GM21723 (cell line): ENCODE data around the gene GRK1.
"Not testable (repeated sequence)": the region's sequence is repeated elsewhere in the genome, so short reads cannot be mapped to it uniquely, and the experiment has no call there.

ENCODE experiments used
- ATAC-seq: cut with Tn5 transposase; IDR thresholded peaks from one replicate; pipeline ENCODE4 v1.9.1; 2021; ENCODE audit warnings: mild to moderate bottlenecking, moderate library complexity; ENCODE audit not compliant: unreplicated experiment

Gene GRK1

DNA sequence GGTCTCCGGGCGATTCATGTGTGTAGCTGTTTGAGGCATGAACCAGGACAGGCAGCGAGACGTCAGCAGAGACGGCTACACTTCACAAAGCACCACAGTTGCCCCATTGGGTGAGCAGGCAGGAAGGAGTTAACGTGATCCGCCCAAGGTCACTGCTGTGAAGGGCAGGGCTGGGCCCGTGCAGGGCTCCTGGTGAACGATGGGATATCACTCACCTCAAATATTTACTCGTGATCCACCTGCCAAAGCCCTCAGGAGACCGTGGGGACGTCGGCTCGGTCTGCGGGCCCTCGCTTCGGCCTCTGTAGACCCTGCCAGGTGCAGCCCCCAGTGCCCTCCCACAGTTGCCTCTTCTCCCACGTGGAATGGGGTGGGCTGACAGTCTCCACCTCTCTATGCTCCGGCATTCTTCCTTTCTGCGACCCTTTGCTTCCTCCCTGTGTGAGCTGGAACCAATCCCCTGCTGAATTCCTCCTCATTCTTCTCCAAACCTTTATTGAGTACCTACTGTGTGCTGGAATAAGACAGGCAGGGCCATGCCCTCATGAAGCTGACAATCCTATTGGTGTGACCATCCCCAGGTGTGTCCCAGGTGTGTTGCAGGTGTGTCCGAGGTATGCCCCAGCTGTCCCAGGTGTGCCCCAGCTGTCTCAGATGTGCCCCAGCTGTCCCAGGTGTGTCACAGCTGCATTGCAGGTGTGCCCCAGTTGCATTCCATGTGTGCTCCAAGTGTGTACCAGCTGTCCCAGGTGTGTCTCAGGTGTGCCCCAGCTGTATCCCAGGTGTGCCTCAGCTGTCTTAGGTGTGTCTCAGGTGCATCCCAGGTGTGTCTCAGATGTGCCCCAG lies 2.0 kb upstream of the GRK1 start:
- no peak for ATAC-seq

DNA sequence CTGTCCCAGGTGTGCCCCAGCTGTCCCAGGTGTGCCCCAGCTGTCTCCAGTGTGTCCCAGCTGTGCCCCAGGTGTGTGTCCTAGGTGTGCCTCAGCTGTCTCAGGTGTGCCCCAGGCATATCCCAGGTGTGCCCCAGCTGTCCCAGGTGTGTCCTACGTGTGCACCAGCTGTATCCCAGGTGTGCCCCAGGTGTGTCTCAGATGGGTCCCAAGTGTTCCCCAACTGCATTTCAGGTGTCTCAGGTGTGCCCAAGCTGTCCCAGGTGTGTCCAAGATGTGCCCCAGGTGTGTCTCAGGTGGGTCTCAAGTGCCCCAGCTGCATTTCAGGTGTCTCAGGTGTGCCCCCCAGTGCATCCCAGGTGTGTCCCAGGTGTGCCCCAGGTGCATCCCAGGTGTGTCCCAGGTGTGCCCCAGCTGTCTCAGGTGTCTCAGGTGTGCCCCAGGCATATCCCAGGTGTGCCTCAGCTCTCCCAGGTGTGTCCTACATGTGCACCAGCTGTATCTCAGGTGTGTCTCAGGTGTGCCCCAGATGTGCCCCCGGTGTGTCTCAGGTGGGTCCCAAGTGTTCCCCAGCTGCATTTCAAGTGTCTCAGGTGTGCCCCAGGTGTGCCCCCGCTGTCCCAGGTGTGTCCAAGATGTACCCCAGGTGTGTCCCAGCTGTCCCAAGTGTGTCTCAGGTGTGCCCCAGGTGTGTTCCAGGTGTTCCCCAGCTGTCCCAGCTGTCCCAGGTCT lies 1.3 kb upstream of the GRK1 start:
- ATAC-seq, result no peak

DNA sequence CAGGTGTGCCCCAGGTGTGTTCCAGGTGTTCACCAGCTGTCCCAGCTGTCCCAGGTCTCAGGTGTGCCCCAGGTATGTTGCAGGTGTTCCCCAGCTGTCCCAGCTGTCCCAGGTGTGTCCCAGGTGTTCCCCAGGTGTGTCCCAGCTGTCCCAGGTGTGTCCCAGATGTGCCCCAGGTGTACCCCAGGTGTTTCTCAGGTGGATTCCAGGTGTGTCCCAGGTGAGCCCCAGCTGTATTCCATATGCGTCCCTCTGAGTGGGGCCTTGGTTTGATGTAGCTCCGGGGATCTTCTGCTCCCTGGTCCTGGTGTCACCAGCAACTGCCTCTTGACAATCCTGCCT lies 719 bp upstream of the GRK1 start:
- ATAC-seq, result no peak

DNA sequence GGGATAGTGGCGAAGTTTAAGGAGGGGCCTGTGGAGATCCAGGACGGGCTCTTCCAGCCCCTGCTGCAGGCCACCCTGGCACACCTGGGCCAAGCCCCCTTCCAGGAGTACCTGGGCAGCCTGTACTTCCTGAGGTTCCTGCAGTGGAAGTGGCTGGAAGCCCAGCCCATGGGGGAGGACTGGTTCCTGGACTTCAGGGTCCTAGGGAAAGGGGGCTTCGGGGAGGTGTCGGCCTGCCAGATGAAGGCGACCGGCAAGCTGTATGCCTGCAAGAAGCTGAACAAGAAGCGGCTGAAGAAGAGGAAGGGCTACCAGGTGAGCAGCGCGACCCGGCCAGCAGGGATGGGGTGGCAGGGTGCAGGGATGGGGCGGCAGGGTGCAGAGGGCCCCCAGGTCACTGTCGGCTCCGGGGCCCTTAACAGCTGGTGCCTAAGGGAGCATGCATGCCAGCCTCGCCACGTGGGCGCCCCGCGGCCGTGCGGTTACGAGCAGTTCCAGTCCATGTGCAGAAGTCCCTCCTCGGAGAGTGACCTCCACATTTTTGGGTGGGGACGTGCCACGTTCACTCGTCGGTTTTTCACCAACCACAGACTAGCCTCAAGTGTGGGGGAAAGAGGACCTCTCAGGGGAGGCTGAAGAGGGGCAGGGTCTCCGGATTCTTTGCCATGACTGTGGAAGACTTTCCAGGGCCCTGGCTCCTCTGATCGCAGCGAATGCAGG lies 912 bp downstream of the GRK1 start:
- no peak for ATAC-seq

DNA sequence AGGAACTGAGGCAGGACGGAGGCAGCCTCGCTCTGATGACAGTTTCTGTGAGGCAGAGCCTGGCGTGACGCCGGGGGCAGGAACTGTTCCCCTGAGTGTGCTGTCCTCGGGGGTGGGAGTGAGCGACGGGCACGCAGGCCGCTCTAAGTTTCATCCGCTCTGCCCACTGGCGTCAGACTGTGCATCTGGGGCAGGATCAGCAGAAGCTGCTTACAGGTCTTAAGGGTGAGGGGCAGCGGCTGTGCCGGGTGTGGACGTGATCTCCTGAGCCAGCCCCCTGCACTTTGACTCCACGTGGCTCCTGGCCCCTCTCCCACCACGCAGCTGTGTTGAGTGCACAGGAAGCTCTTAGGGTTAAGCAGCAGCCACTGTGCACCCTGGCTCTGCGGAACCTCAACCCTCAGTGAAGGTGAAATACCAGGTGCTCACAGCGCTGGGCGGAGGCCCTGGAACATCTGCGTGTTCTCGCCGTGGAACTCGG lies 1.5 kb downstream of the GRK1 start:
- no peak for ATAC-seq

DNA sequence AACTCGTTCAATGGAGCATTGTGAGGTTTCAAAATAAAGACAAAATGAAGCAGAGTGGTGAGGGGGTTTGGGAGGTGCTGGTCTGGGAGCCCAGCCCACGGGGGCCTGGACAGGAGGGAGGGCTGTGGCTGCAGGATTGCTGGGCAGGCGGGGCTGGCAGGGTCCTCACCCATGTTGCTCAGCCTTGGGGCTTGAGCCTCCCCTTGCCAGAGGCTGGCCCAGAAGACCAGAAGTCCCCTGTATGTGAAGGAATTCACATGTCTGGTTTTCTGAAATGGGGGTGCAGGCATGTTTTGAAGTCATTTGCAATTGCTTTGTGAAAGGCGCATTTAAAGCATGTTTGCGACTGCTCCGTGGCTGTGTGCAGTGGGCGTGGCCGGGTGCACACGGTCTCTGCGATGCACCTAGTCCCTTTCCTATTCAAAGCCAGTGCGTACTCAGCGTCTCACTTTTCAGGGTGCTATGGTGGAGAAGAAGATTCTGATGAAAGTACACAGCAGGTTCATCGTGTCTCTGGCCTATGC lies 2.3 kb downstream of the GRK1 start:
- ATAC-seq, result no peak

DNA sequence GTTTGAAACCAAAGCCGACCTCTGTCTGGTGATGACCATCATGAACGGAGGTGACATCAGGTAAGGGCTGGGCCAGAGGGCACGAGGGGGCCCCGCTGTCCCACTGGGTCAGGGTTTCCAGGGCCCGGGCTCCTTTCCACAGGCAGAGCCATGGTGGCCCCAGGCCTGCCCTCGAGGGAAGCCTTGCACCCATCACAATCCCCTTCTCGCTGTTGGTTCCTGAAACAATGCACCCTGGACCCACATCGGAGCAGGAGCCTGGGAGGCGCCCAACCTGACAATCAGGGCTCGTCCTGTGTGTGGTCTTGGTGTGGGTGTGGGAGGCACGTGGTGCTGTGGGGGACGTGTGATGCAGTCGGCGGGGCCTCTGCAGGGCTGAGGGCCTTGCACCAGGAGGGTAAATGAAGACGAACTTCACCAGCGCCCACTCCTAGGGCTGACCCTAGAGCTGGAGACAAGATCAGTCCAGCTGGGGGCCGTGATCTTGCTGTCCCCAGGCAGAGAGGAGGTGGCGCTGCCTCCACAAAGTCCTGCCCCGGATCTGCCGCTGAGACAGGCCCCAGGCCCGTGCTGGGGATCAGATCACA lies 2.8 kb downstream of the GRK1 start:
- ATAC-seq, result no peak

DNA sequence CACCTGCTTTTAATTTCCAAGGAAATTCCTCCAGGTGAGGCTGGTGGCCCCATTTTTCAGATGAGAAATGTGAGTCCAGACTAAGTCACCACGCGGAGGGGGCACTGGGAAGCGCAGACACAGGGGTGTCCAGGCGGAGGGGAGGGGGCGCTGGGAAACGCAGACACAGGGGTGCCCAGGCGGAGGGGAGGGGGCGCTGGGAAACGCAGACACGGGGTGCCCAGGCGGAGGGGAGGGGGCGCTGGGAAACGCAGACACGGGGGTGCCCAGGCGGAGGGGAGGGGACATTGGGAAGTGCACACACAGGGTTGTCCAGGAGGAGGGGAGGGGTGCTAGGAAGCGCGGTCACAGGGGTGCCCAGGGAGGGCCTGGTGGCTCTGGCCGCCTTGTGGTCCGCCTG lies 3.5 kb downstream of the GRK1 start:
- no peak for ATAC-seq

DNA sequence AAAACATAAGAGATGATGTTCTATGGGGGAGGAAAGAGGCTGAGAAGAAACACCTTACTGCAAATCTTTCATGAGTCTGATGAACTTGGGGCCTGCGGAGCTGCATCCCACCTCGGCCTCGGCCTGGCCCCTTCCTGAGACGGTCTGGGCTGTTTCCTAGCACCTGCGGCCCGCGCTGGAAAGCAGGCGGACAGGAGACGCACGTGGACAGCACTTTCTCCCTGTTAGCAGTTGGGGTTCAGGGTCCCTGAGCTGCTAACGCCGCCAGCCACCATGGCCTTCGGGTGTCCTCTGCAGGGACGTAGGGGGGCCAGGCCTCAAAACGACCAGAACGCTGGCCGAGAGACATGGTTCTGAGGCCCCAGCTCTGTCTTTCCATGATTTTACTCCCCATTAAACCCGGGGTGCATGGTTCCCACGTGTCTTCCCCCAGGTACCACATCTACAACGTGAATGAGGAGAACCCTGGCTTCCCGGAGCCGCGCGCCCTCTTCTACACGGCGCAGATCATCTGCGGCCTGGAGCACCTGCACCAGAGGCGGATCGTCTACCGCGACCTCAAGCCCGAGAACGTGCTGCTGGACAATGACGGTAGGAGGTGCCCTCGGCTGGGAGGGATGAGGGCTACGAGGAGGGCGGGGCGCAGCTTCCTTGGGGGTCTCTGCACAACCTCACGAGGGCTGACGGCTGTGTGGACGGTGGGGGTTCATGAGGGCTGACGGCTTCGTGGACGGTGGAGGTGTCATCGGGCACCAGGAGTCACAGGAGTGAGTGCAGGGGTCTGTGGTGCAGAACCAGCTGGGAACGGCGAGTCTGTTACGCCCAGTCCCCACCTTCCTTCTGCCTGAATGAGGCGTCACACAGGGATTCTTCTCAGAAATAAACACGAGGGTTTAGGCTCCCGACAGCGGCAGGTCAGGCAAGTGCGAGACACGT lies 4.3 kb downstream of the GRK1 start:
- no peak for ATAC-seq

DNA sequence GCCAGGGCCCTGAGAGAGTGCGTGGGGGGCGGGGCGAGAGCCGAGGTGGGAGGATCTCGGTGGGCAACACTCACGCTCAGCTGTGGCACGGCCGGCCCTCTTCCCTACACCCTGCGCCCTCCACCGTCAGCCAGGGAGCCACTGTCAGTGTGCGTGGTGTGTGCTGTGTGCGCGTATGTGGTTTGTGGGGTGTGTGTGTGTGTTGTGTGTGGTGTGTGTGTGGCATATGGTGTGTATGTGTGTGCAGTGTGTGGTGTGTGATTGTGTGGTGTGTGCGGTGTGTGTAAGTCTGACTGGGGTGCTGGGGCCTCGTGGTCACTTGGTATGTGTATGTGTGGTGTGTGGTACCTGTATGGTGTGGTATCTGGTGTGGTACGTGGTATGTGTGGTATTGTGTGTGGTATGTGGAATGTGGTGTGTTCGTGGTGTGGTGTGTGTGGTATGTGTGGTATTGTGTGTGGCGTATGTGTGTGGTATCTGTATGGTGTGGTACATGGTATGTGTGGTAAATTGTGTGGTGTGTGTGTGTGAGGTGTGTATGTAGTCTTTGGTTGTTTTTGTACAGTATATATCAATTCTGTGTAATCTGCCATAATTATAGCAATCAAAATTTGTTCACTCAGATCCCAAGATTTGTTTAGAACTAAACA lies 5.1 kb downstream of the GRK1 start:
- ATAC-seq, result no peak

DNA sequence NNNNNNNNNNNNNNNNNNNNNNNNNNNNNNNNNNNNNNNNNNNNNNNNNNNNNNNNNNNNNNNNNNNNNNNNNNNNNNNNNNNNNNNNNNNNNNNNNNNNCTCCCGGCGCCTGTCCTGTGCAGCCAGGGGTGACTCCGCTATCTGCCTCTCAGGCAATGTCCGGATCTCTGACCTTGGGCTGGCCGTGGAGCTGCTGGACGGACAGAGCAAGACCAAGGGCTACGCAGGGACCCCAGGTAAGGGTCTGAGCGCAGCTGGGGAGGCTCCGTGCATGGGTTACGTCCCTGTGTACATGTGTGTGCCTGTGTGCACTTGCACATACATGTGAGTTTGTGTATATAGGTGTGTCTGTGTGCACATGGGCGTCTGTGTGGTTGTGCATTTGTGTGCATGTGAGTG lies 55.9 kb downstream of the GRK1 start:
- no peak for ATAC-seq

DNA sequence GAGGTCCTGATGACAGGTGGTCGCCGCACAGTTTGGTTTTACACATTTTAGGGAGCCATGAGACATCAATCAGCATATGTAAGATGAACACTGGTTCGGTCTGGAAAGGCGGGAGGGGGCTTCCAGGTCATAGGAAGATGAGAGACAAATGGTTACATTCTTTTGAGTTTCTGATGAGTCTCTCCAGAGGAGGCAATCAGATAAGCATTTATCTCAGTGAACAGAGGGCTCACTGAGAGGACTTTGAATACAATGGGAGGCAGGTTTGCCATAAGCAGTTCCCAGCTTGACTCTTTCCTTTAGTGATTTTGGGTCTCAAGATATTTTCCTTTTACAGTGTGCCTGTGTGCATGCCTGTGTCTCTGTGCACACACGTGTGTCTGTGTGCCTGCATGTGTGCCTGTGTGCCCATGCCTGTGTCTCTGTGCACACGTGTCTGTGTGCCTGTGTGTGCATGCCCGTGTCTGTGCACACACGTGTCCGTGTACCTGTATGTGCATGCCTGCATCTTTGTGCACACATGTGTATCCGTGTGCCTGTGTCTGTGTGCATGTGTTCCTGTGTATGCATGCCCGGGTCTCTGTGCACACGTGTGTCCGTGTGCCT lies 56.5 kb downstream of the GRK1 start:
- no peak for ATAC-seq

DNA sequence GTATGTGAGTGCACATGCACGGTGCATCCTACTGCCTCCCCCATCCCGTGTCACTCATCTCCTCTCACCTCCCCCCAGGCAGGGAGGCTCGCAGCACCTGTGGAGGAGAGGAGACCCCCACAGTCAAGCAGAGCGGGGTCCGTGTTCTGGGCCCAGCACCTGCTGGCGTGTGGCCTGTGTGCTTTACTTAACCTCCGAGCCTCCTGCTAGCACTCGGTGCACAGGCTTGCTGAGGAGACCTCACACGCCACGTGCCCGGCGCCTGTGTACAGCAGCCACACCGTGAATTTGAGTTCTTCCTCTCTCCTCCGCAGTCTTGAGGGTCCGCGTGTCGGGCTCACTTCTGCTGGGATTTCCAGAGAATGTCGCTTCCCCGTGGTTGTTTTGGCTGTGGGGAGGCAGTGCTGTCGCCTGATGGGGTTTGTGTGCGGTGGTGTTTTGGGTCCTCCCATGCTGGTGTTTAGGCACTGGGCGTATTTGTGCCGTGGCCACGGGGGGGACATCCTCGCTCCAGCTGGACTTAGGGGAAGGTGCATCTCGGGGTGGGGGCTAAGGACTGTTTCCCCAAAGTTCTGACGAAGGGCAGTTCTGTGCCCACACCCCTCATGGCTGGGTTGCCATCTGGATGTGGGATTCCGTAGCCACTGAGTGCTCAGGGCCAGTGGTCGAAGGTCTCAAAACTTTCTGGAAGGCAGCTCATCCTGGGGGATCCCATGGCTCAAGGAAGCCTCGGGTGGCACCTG lies 57.2 kb downstream of the GRK1 start:
- ATAC-seq, result no peak

DNA sequence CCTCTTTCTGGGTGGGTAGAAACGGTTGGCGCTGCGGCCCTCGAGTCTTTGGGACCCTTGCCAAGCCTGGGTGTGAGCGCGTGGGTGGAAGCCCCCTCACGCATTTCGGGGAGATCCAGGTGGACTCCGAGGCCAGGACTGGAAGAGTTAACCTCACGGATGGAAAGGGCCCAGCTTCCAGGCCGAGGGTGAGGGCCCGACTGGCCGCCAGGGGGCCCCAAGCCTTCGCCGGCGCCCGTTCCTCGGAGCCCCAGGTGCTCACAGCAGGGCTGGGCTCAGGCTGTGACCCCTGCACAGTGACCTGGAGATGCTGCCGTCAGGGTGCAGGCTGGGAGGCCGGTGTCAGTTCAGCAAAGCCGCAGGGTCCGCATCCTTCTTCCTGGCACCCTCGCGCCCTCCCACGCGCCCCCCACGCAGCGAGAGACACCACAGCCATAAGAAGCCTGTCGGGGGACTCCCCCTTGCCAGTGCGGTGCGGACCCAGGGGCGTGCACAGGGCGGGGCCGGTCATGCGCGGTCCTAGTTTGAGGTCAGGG lies 57.8 kb downstream of the GRK1 start:
- peak; percentile 93 for ATAC-seq

DNA sequence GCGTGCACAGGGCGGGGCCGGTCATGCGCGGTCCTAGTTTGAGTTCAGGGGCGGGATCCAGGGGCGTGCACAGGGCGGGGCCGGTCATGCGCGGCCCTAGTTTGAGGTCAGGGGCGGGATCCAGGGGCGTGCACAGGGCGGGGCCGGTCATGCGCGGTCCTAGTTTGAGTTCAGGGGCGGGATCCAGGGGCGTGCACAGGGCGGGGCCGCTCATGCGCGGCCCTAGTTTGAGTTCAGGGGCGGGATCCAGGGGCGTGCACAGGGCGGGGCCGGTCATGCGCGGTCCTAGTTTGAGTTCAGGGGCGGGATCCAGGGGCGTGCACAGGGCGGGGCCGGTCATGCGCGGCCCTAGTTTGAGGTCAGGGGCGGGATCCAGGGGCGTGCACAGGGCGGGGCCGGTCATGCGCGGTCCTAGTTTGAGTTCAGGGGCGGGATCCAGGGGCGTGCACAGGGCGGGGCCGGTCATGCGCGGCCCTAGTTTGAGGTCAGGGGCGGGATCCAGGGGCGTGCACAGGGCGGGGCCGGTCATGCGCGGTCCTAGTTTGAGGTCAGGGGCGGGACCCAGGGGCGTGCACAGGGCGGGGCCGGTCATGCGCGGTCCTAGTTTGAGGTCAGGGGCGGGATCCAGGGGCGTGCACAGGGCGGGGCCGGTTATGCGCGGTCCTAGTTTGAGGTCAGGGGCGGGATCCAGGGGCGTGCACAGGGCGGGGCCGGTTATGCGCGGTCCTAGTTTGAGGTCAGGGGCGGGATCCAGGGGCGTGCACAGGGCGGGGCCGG lies 58.5 kb downstream of the GRK1 start:
- ATAC-seq, result not testable (repeated sequence)

DNA sequence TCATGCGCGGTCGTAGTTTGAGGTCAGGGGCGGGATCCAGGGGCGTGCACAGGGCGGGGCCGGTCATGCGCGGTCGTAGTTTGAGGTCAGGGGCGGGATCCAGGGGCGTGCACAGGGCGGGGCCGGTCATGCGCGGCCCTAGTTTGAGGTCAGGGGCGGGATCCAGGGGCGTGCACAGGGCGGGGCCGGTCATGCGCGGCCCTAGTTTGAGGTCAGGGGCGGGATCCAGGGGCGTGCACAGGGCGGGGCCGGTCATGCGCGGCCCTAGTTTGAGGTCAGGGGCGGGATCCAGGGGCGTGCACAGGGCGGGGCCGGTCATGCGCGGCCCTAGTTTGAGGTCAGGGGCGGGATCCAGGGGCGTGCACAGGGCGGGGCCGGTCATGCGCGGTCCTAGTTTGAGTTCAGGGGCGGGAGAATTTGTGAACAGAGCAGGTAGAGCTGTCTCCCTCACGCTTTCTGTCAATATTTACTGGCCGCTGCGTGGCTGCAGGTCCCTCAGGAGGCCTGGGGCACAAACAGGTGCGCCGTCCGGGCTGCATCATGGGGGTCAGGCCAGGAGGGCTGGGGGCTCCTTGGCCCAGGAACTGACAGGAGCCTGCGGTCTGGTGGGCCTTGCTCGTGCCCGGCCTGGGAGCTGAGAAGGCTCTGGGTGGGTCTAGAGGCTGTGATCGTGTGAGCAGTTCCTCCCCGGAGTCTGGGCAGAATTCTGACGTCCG lies 59.2 kb downstream of the GRK1 start:
- ATAC-seq, result not testable (repeated sequence)

DNA sequence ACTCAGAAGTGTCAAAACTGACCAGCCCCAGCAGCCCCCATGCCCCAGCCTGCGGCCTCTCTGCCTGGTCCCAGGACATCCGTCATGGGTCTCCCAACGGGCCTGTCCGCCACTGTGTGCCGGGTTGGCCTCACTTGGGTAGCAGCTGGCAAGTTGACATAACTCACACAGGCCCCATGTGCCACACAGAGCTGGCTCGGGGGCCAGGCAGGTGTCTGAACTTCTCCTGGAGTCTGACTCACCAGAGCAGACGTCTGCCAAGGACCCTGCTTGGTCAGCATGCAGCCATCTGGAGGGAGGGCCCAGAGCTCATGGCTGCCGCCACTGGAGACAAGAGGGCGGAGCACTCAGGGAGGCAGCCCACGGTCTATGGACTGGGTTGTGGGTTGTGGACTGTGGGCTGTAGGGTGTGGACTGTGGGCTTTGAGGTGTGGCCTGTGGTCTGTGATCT lies 60.0 kb downstream of the GRK1 start:
- no peak for ATAC-seq
